ENCODE data around the gene IL32.

IL32 gene

GRCh38 chr16:3099395-3099731 lies 33.9 kb downstream of the IL32 start:
- H3K9ac ChIP-seq (ENCODE audit: low read depth in 1 of 2, low read length in 2 of 2): no peak overlapping the region
- no peaks in the 10 kb centered on the region for H3K36me3 ChIP-seq (ENCODE audit: control insufficient read depth in 2 of 2, insufficient read depth in 2 of 2, low read length in 2 of 2)
- no peak overlapping the region for H3K27ac ChIP-seq (ENCODE audit: low read depth in 2 of 2, low read length in 2 of 2)
- no peak overlapping the region for H3K4me3 ChIP-seq (ENCODE audit: low read length in 2 of 2)
- H3K27me3 ChIP-seq (ENCODE audit: control insufficient read depth in 2 of 2, insufficient read depth in 2 of 2, low read length in 2 of 2): no peaks in the 10 kb centered on the region
- H3K9me3 ChIP-seq (ENCODE audit: control insufficient read depth in 2 of 2, low read length in 2 of 2): no peaks in the 10 kb centered on the region
- peaks cover 5 to 12% of the 10 kb centered on the region in 2 donors for H3K4me1 ChIP-seq (ENCODE audit: control insufficient read depth in 2 of 2, insufficient read depth in 2 of 2, low read length in 2 of 2)

GRCh38 chr16:3099732-3100499 lies 34.5 kb downstream of the IL32 start:
- no peak overlapping the region for H3K27ac ChIP-seq (ENCODE audit: low read depth in 2 of 2, low read length in 2 of 2)
- no peaks in the 10 kb centered on the region for H3K27me3 ChIP-seq (ENCODE audit: control insufficient read depth in 2 of 2, insufficient read depth in 2 of 2, low read length in 2 of 2)
- H3K4me3 ChIP-seq (ENCODE audit: low read length in 2 of 2): peak overlapping the region; percentile 43 to 54

DNA sequence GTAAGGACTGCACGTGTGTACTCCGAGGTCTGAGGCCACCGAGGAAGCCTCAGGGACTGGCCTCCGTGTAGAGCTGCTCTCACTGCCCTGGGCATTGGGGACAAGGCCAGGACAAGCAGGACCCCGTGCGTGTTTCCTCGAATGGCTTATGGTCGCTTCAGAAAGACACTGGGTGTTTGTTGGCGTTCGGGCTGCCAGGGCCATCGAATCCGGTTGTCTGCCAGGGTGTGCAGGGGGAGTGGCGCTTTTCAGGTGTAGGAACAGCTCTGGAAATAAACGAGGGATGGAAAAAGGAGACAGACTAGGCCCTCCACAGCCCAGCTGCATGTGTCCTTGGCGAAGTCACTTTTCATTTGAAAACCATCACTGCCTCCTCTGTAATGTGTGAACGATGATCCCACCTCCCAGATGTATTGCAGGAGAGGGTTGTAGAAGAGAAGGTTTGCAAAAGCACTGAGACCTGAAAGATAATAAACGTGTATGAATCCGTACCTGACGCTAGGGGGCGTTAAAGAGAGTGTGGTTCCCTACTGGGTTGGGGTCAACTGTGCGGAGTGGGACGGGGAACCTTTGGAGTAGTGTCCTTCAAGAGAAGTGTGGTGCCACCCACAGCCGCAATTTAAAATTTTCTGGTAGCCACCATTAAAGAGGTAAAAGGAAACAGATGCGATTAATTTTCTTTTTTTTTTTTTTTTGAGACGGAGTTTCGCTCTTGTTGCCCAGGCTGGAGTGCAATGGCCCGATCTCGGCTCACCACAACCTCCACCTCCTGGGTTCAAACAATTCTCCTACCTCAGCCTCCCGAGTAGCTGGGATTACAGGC lies 35.8 kb downstream of the IL32 start:
- no peaks in the 10 kb centered on the region for H3K9me3 ChIP-seq (ENCODE audit: control insufficient read depth in 2 of 2, low read length in 2 of 2)
- H3K36me3 ChIP-seq (ENCODE audit: control insufficient read depth in 2 of 2, insufficient read depth in 2 of 2, low read length in 2 of 2): no peaks in the 10 kb centered on the region
- H3K4me3 ChIP-seq (ENCODE audit: low read length in 2 of 2): peak overlapping the region in 1 of 2 donors; percentile 37
- peak overlapping the region in 1 of 2 donors; percentile 23 for H3K27ac ChIP-seq (ENCODE audit: low read depth in 2 of 2, low read length in 2 of 2)
- no peaks in the 10 kb centered on the region for H3K27me3 ChIP-seq (ENCODE audit: control insufficient read depth in 2 of 2, insufficient read depth in 2 of 2, low read length in 2 of 2)
- peaks cover 11 to 18% of the 10 kb centered on the region in 2 donors for H3K4me1 ChIP-seq (ENCODE audit: control insufficient read depth in 2 of 2, insufficient read depth in 2 of 2, low read length in 2 of 2)
- H3K9ac ChIP-seq (ENCODE audit: low read depth in 1 of 2, low read length in 2 of 2): peak overlapping the region in 1 of 2 donors; percentile 24

More at GRCh38 chr16:3099732-3100499, 34.5 kb downstream of the IL32 start:
- H3K9ac ChIP-seq (ENCODE audit: low read depth in 1 of 2, low read length in 2 of 2): peak overlapping the region; percentile 17 to 36
- peaks cover 5 to 12% of the 10 kb centered on the region in 2 donors for H3K4me1 ChIP-seq (ENCODE audit: control insufficient read depth in 2 of 2, insufficient read depth in 2 of 2, low read length in 2 of 2)
- H3K36me3 ChIP-seq (ENCODE audit: control insufficient read depth in 2 of 2, insufficient read depth in 2 of 2, low read length in 2 of 2): no peaks in the 10 kb centered on the region
- H3K9me3 ChIP-seq (ENCODE audit: control insufficient read depth in 2 of 2, low read length in 2 of 2): no peaks in the 10 kb centered on the region

DNA sequence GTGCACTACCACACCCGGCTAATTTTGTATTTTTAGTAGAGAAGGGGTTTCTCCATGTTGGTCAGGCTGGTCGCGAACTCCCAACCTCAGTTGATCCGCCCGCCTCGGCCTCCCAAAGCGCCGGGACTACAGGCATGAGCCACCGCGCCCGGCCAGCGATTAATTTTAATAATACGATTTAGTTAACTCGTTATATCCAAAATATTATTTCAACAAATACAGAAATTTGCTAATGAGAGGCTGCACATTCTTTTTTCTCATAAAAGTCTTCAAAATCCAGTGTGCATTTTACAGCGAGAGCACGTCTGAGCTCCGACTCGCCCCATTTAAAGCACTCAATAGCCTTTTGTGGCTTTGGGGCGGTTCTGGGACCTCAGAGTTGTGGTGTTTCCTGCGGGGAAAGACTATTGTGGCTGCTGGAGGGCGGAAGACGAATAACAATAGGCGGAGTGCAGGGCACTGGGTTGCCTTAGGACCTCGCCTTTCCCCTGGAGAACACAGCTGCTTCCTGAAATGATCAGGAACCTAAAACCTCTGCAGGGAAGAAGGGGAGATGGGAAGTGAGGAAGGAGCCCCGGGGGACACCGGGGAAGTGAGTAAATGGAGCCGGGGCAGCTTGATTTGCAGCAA lies 36.5 kb downstream of the IL32 start:
- Histone ChIP-seq H3K9ac (ENCODE audit: low read depth in 1 of 2, low read length in 2 of 2) (no peak overlapping the region), H3K27me3 (ENCODE audit: control insufficient read depth in 2 of 2, insufficient read depth in 2 of 2, low read length in 2 of 2) (no peaks in the 10 kb centered on the region), H3K4me1 (ENCODE audit: control insufficient read depth in 2 of 2, insufficient read depth in 2 of 2, low read length in 2 of 2) (peaks cover 15 to 21% of the 10 kb centered on the region in 2 donors), H3K27ac (ENCODE audit: low read depth in 2 of 2, low read length in 2 of 2) (no peak overlapping the region), H3K9me3 (ENCODE audit: control insufficient read depth in 2 of 2, low read length in 2 of 2) (no peaks in the 10 kb centered on the region), H3K36me3 (ENCODE audit: control insufficient read depth in 2 of 2, insufficient read depth in 2 of 2, low read length in 2 of 2) (no peaks in the 10 kb centered on the region), H3K4me3 (ENCODE audit: low read length in 2 of 2) (no peak overlapping the region)

- Histone ChIP-seq H3K4me1 (ENCODE audit: control insufficient read depth in 2 of 2, insufficient read depth in 2 of 2, low read length in 2 of 2) (peaks cover 12 to 16% of the 10 kb centered on the region in 2 donors), H3K27ac (ENCODE audit: low read depth in 2 of 2, low read length in 2 of 2) (peak overlapping the region; percentile 82 to 83), H3K36me3 (ENCODE audit: control insufficient read depth in 2 of 2, insufficient read depth in 2 of 2, low read length in 2 of 2) (no peaks in the 10 kb centered on the region), H3K9ac (ENCODE audit: low read depth in 1 of 2, low read length in 2 of 2) (peak overlapping the region; percentile 80 to 95), H3K4me3 (ENCODE audit: low read length in 2 of 2) (peak overlapping the region; percentile 81 to 83), H3K9me3 (ENCODE audit: control insufficient read depth in 2 of 2, low read length in 2 of 2) (no peaks in the 10 kb centered on the region), H3K27me3 (ENCODE audit: control insufficient read depth in 2 of 2, insufficient read depth in 2 of 2, low read length in 2 of 2) (no peaks in the 10 kb centered on the region)
Measured at GRCh38 chr16:3106205-3106928, 40.9 kb downstream of the IL32 start.

- Histone ChIP-seq H3K4me1 (ENCODE audit: control insufficient read depth in 2 of 2, insufficient read depth in 2 of 2, low read length in 2 of 2) (peaks cover 23 to 24% of the 10 kb centered on the region in 2 donors), H3K27ac (ENCODE audit: low read depth in 2 of 2, low read length in 2 of 2) (peak within 1 kb of the TSS; percentile 35 to 48), H3K4me3 (ENCODE audit: low read length in 2 of 2) (peak within 1 kb of the TSS; percentile 80 to 87), H3K36me3 (ENCODE audit: control insufficient read depth in 2 of 2, insufficient read depth in 2 of 2, low read length in 2 of 2) (peaks cover 8 to 10% of the 10 kb centered on the region in 2 donors), H3K9ac (ENCODE audit: low read depth in 1 of 2, low read length in 2 of 2) (peak within 1 kb of the TSS; percentile 81 to 84), H3K9me3 (ENCODE audit: control insufficient read depth in 2 of 2, low read length in 2 of 2) (no peaks in the 10 kb centered on the region), H3K27me3 (ENCODE audit: control insufficient read depth in 2 of 2, insufficient read depth in 2 of 2, low read length in 2 of 2) (no peaks in the 10 kb centered on the region)
Measured at GRCh38 chr16:3112058-3112880, 46.8 kb downstream of the IL32 start, which contains the start of gene ZNF205. TSS of gene ZNF205 (plus strand) at chr16:3112586. CDS start at chr16:3113431, 845 bp downstream.

- Histone ChIP-seq H3K9me3 (ENCODE audit: control insufficient read depth in 2 of 2, low read length in 2 of 2) (no peaks in the 10 kb centered on the region), H3K9ac (ENCODE audit: low read depth in 1 of 2, low read length in 2 of 2) (peak overlapping the region; percentile 81 to 84), H3K27me3 (ENCODE audit: control insufficient read depth in 2 of 2, insufficient read depth in 2 of 2, low read length in 2 of 2) (no peaks in the 10 kb centered on the region), H3K4me3 (ENCODE audit: low read length in 2 of 2) (peak overlapping the region; percentile 80 to 87), H3K36me3 (ENCODE audit: control insufficient read depth in 2 of 2, insufficient read depth in 2 of 2, low read length in 2 of 2) (peaks cover 8 to 10% of the 10 kb centered on the region in 2 donors), H3K27ac (ENCODE audit: low read depth in 2 of 2, low read length in 2 of 2) (peak overlapping the region; percentile 35 to 48), H3K4me1 (ENCODE audit: control insufficient read depth in 2 of 2, insufficient read depth in 2 of 2, low read length in 2 of 2) (peaks cover 19 to 22% of the 10 kb centered on the region in 2 donors)
Measured at GRCh38 chr16:3112881-3113574, 47.6 kb downstream of the IL32 start.

DNA sequence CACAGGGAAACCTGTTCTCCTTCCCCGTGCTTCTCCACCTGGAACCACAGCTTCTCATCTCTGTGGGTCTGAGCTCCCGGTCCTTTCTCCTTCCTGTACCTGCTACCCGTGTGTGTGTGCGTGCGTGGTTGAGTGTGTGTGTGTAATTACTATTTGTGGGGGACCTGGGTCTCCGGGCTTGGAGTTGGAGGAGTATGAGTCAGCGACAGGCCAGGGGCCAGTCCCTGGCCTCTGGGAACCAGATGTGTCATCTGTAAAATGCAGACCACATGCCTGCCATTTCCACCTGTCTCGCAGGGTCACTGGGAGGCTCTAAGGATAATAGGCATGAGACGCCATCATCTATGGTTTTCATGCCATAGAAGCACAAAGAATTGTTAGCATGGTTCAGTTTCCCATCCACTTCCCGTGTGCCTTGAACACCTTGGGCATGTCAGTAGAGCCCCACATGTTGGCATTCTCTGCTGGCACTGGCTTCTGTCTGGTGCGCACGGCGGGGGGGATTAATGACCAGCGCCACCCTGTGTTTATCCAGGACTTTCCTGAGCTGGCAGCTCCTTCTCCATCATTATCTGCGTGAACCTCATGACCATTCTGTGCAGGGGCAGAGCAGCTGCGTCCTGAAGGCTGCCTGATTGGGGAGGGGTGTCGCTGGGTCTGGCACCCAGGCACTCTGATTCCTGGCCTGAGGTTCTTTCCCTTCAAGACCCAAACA lies 48.5 kb downstream of the IL32 start:
- H3K9ac ChIP-seq (ENCODE audit: low read depth in 1 of 2, low read length in 2 of 2): peak overlapping the region; percentile 41 to 81
- no peaks in the 10 kb centered on the region for H3K27me3 ChIP-seq (ENCODE audit: control insufficient read depth in 2 of 2, insufficient read depth in 2 of 2, low read length in 2 of 2)
- H3K27ac ChIP-seq (ENCODE audit: low read depth in 2 of 2, low read length in 2 of 2): no peak overlapping the region
- H3K9me3 ChIP-seq (ENCODE audit: control insufficient read depth in 2 of 2, low read length in 2 of 2): no peaks in the 10 kb centered on the region
- peaks cover 19 to 22% of the 10 kb centered on the region in 2 donors for H3K4me1 ChIP-seq (ENCODE audit: control insufficient read depth in 2 of 2, insufficient read depth in 2 of 2, low read length in 2 of 2)
- H3K4me3 ChIP-seq (ENCODE audit: low read length in 2 of 2): peak overlapping the region; percentile 80 to 87
- peaks cover 8 to 10% of the 10 kb centered on the region in 2 donors for H3K36me3 ChIP-seq (ENCODE audit: control insufficient read depth in 2 of 2, insufficient read depth in 2 of 2, low read length in 2 of 2)
